GM12891 (cell line): ENCODE data around the gene XIAP.

ENCODE experiments used
- POLR2A ChIP-seq: IDR thresholded peaks from 2 replicates; pipeline ENCODE4 v1.6.1; 2011; ENCODE audit warnings: low read depth, low read length, control low read depth
- POLR2AphosphoS5 ChIP-seq: IDR thresholded peaks from 2 replicates; pipeline ENCODE4 v1.6.1; 2011; ENCODE audit warnings: low read depth, low read length, control low read depth
- SPI1 ChIP-seq: IDR thresholded peaks from 2 replicates; pipeline ENCODE4 v1.6.1; 2011; ENCODE audit warnings: low read depth, low read length, control low read depth

DNA sequence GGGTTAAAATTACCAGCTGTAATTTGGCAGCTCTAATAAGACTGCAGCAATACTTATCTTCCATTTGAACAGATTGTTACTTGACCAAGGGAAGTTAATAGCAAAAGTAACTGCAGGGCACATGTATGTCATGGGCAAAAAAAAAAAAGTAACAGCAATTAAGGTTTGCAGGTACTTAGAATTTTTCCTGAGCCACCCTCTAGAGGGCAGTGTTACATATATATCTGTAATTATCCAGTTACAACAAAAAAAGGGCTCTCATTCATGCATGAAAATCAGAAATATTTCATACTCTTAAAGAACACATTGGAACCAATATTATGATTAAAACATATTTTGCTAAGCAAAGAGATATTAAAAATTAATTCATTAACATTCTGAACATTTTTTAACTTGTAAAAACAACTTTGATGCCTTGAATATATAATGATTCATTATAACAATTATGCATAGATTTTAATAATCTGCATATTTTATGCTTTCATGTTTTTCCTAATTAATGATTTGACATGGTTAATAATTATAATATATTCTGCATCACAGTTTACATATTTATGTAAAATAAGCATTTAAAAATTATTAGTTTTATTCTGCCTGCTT, 25.1 kb downstream of the XIAP start:
- TF ChIP-seq POLR2A (no peak), SPI1 (no peak), POLR2AphosphoS5 (no peak)
